IMR-90 (cell line): ENCODE results near the gene TARDBP. TPM values are rescaled to one million over a fixed set of nuclear protein-coding genes. Genes with fewer than 3 reads are reported as not detected.

ENCODE experiments used
- ATAC-seq: fragments of 200-7000 bp; cut with Tn5 transposase; 2 replicates; pipeline ENCODE4 v1.9.1; 2020; ENCODE audit warnings: low read depth, mild to moderate bottlenecking, moderate library complexity
- BruUV-seq: library from RNA; stranded (reverse); fragments of 400-500 nt; replicated peaks from 2 replicates; lab custom pipeline; 2021; lab: Mats Ljungman, UMichigan
- CTCF ChIA-PET: fragments of 300-600 bp; formaldehyde crosslinking; extraction: SDS; loops from one replicate; lab custom pipeline; 2021; ENCODE audit warnings: antibody characterized with exemption; lab: Yijun Ruan, JAX
- POLR2A ChIA-PET: fragments of 300-600 bp; sonication (Branson Sonifier 250); formaldehyde crosslinking; loops from one replicate; lab custom pipeline; 2022; ENCODE audit warnings: antibody characterized with exemption; ENCODE audit not compliant: unreplicated experiment; lab: Charles Lee
- DNase-seq: peaks from one replicate; pipeline ENCODE4 v3.0.0; 2013
- H2AFZ ChIP-seq: replicated peaks from 2 replicates; pipeline ENCODE3; 2013; ENCODE audit warnings: low read length, mild to moderate bottlenecking; ENCODE audit not compliant: poor library complexity
- H2AK5ac ChIP-seq: 2 replicates; pipeline ENCODE4 v1.6.1; 2013; ENCODE audit warnings: low read depth, low read length, inconsistent platforms
- H2AK9ac ChIP-seq: replicated peaks from 2 replicates; pipeline ENCODE3; 2013; ENCODE audit warnings: mild to moderate bottlenecking, low read depth, low read length, moderate library complexity; ENCODE audit not compliant: poor library complexity
- H2BK120ac ChIP-seq: 2 replicates; pipeline ENCODE4 v1.6.1; 2013; ENCODE audit warnings: low read depth, low read length, inconsistent platforms
- H2BK15ac ChIP-seq: 3 replicates; pipeline ENCODE4 v1.6.1; 2013; ENCODE audit warnings: low read depth, low read length, inconsistent platforms
- H2BK20ac ChIP-seq: 2 replicates; pipeline ENCODE4 v1.6.1; 2013; ENCODE audit warnings: low read depth, mild to moderate bottlenecking, inconsistent platforms, low read length, moderate library complexity
- H2BK5ac ChIP-seq: 2 replicates; pipeline ENCODE4 v1.6.1; 2013; ENCODE audit warnings: mild to moderate bottlenecking, low read depth, low read length, inconsistent platforms; ENCODE audit not compliant: poor library complexity, severe bottlenecking
- H3K14ac ChIP-seq: replicated peaks from 2 replicates; pipeline ENCODE4 v1.6.1; 2013; ENCODE audit warnings: low read depth, low read length, inconsistent platforms
- H3K18ac ChIP-seq: 2 replicates; pipeline ENCODE4 v1.6.1; 2013; ENCODE audit warnings: low read depth, low read length, control low read depth
- H3K23ac ChIP-seq: 2 replicates; pipeline ENCODE4 v1.6.1; 2013; ENCODE audit warnings: low read depth, low read length, inconsistent platforms
- H3K27ac ChIP-seq: 2 replicates; pipeline ENCODE4 v1.5.1; 2013; ENCODE audit warnings: mild to moderate bottlenecking, control low read depth, low read length; ENCODE audit not compliant: insufficient read depth
- H3K27me3 ChIP-seq: 2 replicates; pipeline ENCODE4 v1.6.1; 2013; ENCODE audit warnings: low read length; ENCODE audit not compliant: control insufficient read depth, insufficient read depth
- H3K36me3 ChIP-seq: 2 replicates; pipeline ENCODE4 v1.6.1; 2013; ENCODE audit warnings: low read length, mixed read lengths; ENCODE audit not compliant: control insufficient read depth, insufficient read depth
- H3K4ac ChIP-seq: 2 replicates; pipeline ENCODE4 v1.6.1; 2013; ENCODE audit warnings: low read depth, low read length, inconsistent platforms
- H3K4me1 ChIP-seq: 2 replicates; pipeline ENCODE4 v1.6.1; 2013; ENCODE audit warnings: low read length, mixed read lengths; ENCODE audit not compliant: control insufficient read depth, insufficient read depth
- H3K4me2 ChIP-seq: 2 replicates; pipeline ENCODE4 v1.6.1; 2013; ENCODE audit warnings: low read depth, mild to moderate bottlenecking, control low read depth, low read length, moderate library complexity
- H3K4me3 ChIP-seq: 2 replicates; pipeline ENCODE4 v1.5.1; 2013; ENCODE audit warnings: low read depth, mild to moderate bottlenecking, control low read depth, low read length, moderate library complexity; ENCODE audit not compliant: insufficient read depth
- H3K56ac ChIP-seq: 2 replicates; pipeline ENCODE4 v1.6.1; 2013; ENCODE audit warnings: low read length, inconsistent platforms; ENCODE audit not compliant: insufficient read depth; ENCODE audit errors: extremely low read depth
- H3K79me1 ChIP-seq, 2 experiments: 2 replicates each; pipeline ENCODE4 v1.6.1; 2013; ENCODE audit warnings: low read length in 2 of 2, inconsistent platforms in 1 of 2, low read depth in 1 of 2
- H3K9ac ChIP-seq: 2 replicates; pipeline ENCODE4 v1.6.1; 2013; ENCODE audit warnings: low read depth, low read length, control low read depth
- H3K9me1 ChIP-seq: 2 replicates; pipeline ENCODE4 v1.6.1; 2013; ENCODE audit warnings: low read length, inconsistent platforms; ENCODE audit not compliant: insufficient read depth
- H3K9me3 ChIP-seq: 2 replicates; pipeline ENCODE4 v1.6.1; 2013; ENCODE audit warnings: low read length; ENCODE audit not compliant: control insufficient read depth, insufficient read depth
- H4K20me1 ChIP-seq: 2 replicates; pipeline ENCODE4 v1.6.1; 2013; ENCODE audit warnings: low read length, inconsistent platforms; ENCODE audit not compliant: insufficient read depth
- H4K5ac ChIP-seq: 2 replicates; pipeline ENCODE4 v1.6.1; 2013; ENCODE audit warnings: mild to moderate bottlenecking, low read depth, low read length, control low read depth
- H4K8ac ChIP-seq, 2 experiments: 2 replicates each; pipeline ENCODE4 v1.6.1; 2013; ENCODE audit warnings: low read depth in 2 of 2, low read length in 2 of 2, control low read depth in 1 of 2, inconsistent platforms in 1 of 2
- H4K91ac ChIP-seq: 2 replicates; pipeline ENCODE4 v1.6.1; 2013; ENCODE audit warnings: low read depth, low read length, inconsistent platforms; ENCODE audit not compliant: insufficient read depth
- MAZ ChIP-seq: IDR thresholded peaks from 2 replicates; pipeline ENCODE4 v1.6.1; 2012; ENCODE audit warnings: low read depth, mild to moderate bottlenecking, low read length, improper control_type of control experiment, moderate library complexity, borderline replicate concordance
- WGBS, 2 experiments: methylation state at CpG; one replicate each; pipeline versions ENCODE4 v1.1.5 to v1.1.7; 2013; ENCODE audit warnings: missing lambda C conversion rate in 2 of 2; ENCODE audit not compliant: insufficient read length in 1 of 2; ENCODE audit errors: extremely low coverage in 2 of 2; 5-methylcytosine and 5-hydroxymethylcytosine counted together
- dilution Hi-C: fragments of 300-500 bp; cut with HindIII; formaldehyde crosslinking; loops from one replicate; pipeline ENCODE4 v1.14.3; 2018; ENCODE audit warnings: low sequenced_read_pairs; ENCODE audit not compliant: unreplicated experiment
- in situ Hi-C: fragments of 300-500 bp; cut with MboI; formaldehyde crosslinking; loops from 3 replicates; pipeline ENCODE4 v1.14.3; 2019; ENCODE audit warnings: low sequenced_read_pairs, inconsistent platforms, mixed read lengths
- intact Hi-C: fragments of 100-400 bp; cut with micrococcal nuclease; formaldehyde crosslinking; loops from 2 replicates; pipeline ENCODE4 v1.10.0; 2022
- polyA plus RNA-seq, 3 experiments: library from polyadenylated mRNA; depleted of rRNA; stranded (reverse); fragments of >200 nt; gene quantifications; 2 replicates each; pipeline ENCODE4 v1.2.3, GENCODE V29; 2012; ENCODE audit warnings: low replicate concordance in 1 of 3
- total RNA-seq: library from RNA; depleted of rRNA; stranded (reverse); fragments of >200 nt; gene quantifications from 2 replicates; pipeline ENCODE4 v1.2.3, GENCODE V29; 2012
- TF ChIP-seq, protein P1 (sequence below): fragments of 150-350 bp; IDR thresholded peaks from 2 replicates; pipeline ENCODE4 v1.6.1; 2016; ENCODE audit warnings: low read depth, mild to moderate bottlenecking, low read length, moderate library complexity, borderline replicate concordance

Gene TARDBP
- total and polyA plus RNA-seq, 2 of the 4 experiments (the other 2 are of a cell fraction) = 36.7 to 161 TPM

DNA sequence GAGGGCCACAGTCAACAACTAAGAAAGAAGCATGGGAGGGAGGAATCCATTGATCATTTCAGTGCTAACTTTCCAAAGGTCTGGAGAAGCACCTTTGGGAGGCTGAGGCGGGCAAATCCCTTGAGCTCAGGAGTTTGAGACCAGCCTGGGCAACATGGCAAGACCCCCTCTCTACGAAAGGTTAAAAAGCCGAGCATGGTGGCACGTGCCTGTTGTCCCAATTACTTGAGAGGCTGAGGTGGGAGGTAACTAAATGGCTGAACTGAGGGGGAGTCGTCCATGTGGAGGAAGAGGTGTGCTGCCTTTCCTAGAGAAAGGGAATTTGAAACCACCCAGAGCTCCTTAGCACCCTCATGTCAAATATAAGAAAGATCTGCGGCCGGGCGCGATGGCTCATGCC lies 18.4 kb downstream of the TARDBP start:
- Histone ChIP-seq H2BK5ac (no peak overlapping the region), H3K4me3 (no peak overlapping the region), H2AK5ac (no peak overlapping the region), H3K18ac (no peak overlapping the region), H4K91ac (no peak overlapping the region), H3K14ac (no peak overlapping the region), H3K9ac (no peak overlapping the region), H3K56ac (no peak overlapping the region), H3K79me1 (peaks cover 7 to 10% of the 10 kb centered on the region in 2 experiments; a peak in 3 of 4 replicates), H2AK9ac (no peak overlapping the region), H3K9me3 (no peaks in the 10 kb centered on the region), H3K27ac (no peak overlapping the region), H4K20me1 (peaks cover 11% of the 10 kb centered on the region), H4K5ac (no peak overlapping the region), H3K4ac (no peak overlapping the region), H3K23ac (no peak overlapping the region), H3K4me2 (no peak overlapping the region), H3K27me3 (no peaks in the 10 kb centered on the region), H2BK20ac (no peak overlapping the region), H3K4me1 (no peaks in the 10 kb centered on the region), H4K8ac (no peak overlapping the region), H2BK15ac (no peak overlapping the region), H3K36me3 (peaks cover 17% of the 10 kb centered on the region), H3K9me1 (no peaks in the 10 kb centered on the region), H2BK120ac (no peak overlapping the region), H2AFZ (no peak overlapping the region)
- DNase-seq = no peak
- intact Hi-C loops = no loop called here
- POLR2A ChIA-PET = no interaction called here
- in situ Hi-C loops = loop anchor here (10.0 kb wide), 1 partner anchor 614 kb away; no protein-coding TSS in a partner anchor
- CTCF ChIA-PET = interaction anchor here (0.7 kb wide), 1 partner anchor 182 kb away, joined by 4 read pairs; no protein-coding TSS in a partner anchor
- BruUV-seq = no TSS peak
- WGBS, 2 experiments = no CpG with 5 or more reads among the region's 9 CpGs
- dilution Hi-C loops = no loop called here
- no peak for TF ChIP-seq MAZ
- TF ChIP-seq, protein P1, sequence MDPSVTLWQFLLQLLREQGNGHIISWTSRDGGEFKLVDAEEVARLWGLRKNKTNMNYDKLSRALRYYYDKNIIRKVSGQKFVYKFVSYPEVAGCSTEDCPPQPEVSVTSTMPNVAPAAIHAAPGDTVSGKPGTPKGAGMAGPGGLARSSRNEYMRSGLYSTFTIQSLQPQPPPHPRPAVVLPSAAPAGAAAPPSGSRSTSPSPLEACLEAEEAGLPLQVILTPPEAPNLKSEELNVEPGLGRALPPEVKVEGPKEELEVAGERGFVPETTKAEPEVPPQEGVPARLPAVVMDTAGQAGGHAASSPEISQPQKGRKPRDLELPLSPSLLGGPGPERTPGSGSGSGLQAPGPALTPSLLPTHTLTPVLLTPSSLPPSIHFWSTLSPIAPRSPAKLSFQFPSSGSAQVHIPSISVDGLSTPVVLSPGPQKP = no peak
- no peak for ATAC-seq
